Cortex of kidney (tissue), 1 donor: ENCODE data around the gene PILRB.
"Not testable (repeated sequence)": the region's sequence is repeated elsewhere in the genome, so short reads cannot be mapped to it uniquely, and the experiment has no call there.

Experiments
- DNase-seq: peaks from one replicate; lab custom pipeline; 2025; lab: John Stamatoyannopoulos, UW

Gene PILRB

DNA sequence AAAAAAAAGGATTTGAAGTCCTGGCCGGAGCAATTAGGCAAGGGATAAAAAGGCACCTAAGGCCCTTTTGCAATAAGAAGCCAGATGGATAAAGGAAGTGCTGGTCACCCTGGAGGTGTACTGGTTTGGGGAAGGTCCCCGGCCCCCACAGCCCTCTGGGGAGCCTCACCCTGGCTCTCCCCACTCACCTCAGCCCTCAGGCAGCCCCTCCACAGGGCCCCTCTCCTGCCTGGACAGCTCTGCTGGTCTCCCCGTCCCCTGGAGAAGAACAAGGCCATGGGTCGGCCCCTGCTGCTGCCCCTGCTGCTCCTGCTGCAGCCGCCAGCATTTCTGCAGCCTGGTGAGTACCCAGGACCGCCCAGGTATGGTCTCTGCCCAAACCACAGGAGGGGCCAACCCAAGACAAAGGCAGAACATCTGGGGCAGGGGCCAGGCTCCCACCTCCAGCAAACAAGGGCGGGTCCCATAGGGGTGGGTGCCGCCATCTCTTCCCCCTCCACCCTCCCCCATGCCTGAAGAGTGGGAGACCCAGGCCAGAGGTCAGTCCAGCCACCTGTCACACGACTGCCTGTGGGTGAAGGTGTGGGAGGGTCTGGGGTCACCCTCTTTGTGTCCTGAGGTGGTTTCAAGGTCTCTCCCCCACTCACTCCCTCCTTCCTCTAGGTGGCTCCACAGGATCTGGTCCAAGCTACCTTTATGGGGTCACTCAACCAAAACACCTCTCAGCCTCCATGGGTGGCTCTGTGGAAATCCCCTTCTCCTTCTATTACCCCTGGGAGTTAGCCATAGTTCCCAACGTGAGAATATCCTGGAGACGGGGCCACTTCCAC lies at the start of gene PILRB:
Gene PILRB (plus strand): TSS at position 91 of the 830 bp plus-strand sequence. CDS start 186 bp downstream, at position 277.
- no peak for DNase-seq

DNA sequence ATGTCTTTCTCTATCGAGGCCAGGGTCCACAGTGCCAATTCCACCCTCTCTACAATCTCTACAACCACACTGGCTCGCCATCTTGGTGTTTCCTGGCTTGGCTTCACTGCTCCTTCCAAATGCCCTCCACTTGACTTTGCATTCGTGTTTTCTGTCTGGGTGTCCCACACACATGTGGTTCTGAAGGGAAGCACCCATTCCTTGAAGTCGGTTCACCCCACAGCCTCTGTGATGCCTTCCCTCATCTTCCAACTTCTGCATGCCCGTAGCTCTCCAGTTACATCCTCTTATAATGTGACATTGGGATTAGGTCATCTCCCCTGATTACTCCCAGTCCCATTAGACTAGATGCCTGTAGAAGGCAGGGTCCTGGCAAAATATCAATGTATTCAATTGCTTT lies 39.6 kb upstream of the PILRB start:
- DNase-seq: not testable (repeated sequence)

DNA sequence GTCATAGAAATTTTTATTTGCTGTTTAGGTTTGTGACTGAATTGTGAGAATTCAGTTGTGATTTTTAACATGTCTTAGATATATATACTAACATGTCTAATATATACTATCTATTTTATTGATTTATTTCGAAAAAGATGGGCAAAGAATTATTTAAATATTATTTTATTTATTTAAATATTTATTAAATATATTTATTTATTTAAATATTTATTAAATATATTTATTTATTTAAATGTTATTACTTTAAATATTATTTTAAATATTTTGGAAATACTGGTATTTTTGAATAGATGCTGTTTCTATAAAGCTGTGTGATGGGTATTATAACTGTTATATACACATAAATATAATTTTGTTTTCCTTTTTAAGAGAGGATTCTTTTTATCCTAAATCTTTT lies 36.3 kb upstream of the PILRB start:
- DNase-seq: not testable (repeated sequence)

DNA sequence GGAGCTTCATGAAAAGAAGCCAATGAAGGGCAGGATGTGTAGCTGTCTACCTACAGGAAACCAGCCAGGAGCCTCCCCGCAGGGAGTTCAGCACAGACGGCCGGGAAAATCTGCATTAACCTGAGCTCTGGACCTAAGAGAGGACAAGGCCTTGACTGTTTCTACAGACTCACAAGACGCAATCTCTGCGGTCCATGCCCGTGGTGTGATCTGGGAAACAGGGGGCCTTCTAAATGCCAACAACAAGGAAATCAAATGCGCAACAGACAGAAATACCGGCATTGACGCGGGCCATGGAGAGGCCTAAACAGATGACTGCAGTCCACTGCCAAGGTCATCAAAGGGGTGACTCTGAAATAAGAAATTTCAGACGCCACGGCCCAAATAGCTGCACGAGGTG lies 33.7 kb upstream of the PILRB start:
- not testable (repeated sequence) for DNase-seq

DNA sequence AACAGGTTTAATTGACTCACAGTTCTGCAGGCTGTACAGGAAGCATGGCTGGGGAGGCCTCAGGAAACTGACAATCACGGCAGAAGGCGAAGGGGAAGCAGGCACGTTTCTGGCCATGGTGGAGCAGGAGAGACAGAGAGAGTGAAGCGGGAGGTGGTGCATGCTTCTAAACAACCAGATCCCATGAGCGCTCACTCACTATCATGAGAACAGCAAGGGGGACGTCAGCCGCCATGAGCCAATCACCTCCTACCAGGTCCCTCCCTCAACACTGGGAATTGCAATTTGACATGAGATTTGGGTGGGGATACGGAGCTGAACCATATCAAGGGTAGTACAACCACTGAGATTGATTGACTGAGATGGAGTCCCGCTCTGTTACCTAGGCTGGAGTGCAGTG lies 32.2 kb upstream of the PILRB start:
- DNase-seq: not testable (repeated sequence)

DNA sequence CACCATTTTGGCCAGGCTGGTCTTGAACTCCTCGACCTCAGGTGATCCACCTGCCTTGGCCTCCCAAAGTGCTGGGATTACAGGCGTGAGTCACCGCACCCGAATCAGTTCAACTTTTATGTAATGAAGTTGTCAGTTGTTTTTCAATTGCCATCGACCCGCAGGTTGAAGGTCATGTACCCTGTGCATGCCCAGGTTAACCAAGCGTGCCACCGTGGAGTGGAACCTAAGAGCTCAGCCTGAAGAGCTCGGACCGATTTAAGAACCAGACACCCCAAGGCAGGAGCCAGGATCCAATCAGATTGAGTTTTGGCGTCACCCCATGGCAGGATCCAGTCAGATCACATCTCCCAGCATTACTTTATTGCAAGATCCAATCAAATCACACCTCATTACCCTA lies 31.0 kb upstream of the PILRB start:
- not testable (repeated sequence) for DNase-seq

DNA sequence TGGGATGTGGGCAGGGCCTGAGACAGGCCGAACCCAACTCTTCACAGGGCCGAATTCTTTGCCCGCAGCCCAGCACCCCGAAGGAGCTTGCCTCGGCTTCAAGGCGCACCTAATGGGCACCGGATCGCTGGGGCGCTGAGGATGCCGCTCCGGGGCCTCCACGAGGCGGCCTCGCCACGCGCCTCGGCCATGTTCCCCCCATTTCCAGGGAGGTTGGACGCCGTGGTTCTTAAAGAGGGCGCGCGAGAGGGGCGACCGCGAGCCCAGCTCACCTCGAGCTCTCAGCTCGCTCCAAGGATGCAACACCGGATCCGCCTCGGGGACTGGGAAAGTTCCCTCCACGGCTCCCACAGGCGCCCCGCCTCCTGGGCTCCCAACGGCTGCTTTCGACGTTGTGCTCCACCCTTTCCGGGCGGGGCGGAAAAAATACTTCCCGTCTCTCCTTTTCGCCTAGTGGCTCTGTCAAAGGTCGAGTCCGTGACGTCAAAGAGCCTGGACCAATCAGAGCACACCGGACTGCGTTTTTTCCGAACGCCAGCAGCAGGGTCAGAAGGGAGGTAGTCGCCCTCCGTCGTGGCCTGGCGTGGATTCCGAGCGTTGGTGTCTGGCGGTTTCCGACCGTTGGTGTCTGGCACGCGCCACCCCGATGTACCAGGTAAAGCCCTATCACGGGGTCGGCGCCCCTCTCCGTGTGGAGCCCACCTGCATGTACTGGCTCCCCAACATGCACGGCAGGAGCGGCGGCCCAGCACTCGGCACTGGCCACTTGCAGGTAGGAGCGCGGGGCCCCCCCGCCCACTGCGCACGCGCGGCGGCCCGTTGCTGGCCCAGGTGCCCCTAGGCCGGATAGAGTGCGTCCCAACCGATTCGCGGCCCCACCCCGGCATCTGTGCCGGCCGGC lies 22.1 kb upstream of the PILRB start:
- not testable (repeated sequence) for DNase-seq

DNA sequence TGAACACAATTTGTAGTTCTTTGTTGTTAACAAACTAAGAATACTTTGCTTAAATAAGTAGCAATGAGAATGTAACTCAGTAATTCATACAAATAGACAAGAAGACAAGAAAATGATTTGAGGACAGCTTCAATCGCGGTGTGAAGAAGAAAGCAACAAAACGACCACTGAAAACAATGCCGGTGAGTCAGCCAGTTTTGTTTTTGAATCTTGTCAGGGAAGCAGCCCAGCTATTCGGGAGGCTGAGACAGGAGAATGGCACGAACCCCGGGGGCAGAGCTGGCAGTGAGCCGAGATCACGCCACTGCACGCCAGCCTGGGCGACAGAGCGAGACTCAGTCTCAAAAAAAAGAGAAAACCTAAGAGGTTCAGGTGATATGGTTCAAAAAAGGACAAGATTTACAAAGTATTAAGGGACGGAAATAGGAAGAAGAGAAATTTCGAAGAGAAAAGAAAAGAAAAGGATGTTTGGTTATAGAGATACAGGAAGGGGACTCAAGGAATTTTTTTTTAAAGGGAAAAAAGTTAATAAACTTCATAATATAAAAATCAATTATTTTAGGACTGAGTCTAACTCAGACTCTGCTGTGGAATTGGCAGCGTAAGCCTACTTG lies 19.7 kb upstream of the PILRB start:
- not testable (repeated sequence) for DNase-seq

DNA sequence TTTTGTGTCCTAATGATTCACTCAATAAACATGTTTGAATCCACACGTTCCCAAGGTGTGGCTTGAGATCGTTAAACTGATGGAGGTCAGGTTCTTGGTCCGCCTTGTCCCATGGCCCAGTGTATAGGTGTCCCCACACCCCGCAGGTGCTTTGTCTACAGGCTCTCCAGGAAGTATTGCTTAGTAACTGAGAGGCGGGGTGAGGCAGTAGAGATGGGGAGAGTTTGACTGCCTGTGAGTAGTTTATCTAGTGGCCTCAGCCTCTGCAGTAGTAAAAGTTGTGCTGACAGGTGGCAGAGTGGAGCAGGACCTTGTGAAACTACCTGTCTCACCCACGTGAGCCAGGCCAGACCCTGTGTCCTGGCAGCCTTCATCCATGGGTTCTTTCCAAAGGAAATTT lies 16.6 kb upstream of the PILRB start:
- DNase-seq: not testable (repeated sequence)

DNA sequence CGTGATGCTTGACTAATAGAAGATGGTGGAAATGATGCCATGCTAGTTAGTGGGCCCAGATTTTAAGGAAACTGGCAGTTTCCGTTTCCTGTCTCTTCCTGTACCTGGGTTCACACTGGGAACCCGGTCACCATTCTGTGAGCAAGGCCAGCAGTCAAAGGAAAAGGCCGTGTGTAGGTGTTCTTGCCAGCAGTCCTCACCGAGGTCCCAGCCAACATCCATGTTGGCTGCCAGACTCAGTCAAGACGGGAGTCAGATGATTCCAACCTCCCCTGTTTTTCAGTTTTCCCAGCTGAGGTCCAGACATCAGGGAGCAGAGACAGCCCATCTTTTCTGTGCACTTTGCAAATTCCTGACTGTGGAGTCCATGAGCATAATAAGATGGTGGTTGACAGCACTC lies 15.2 kb upstream of the PILRB start:
- no peak for DNase-seq

DNA sequence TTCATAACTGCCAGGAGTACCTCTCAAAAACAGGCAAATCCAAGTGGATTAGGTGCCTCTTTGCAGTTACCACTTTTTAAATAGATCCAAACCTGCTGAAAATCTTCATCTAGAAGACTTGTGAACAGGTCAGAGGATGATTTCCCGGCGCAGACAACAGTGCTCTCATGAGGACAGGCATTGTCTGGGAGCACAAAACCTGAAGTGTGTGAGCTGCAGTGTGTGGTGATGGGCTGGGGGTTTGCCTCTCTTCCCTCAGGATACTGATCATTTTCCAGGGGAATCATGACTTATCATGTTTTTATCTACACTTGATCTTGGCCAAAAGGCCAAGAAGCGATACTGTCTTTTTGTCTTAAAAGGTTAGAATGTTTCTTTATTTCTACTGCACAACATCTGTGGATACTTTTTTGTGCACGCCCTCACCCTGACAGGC lies 13.8 kb upstream of the PILRB start:
- not testable (repeated sequence) for DNase-seq

DNA sequence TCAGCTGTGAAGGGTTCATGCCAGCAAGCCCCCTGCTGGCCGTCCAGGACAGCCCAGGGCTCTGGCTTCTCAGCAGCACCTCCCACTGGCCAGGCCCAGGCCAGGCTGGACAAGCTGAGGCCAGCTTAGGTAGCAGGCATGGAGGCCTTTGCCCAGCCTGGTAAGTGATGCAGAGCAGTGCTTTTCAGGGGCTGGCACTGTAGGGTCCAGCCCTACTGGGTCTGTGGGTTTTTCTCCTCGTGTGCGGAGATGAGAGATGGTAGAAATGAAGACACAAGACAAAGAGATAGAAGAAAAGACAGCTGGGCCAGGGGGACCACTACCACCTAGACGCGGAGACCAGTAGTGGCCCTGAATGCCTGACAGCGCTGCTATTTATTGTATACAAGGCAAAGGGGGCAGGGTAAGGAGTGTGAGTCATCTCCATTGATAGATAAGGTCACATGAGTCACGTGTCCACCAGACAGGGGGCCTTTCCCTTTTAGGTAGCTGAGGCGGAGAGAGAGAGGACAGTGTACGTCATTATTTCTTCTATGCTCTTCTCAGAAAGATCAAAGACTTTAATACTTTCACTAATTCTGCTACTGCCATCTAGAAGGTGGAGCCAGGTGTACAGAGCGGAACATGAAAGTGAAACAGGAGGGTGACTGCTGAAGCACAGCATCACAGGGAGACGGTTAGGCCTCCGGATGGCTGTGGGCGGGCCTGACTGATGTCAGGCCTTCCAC lies 13.2 kb upstream of the PILRB start:
- not testable (repeated sequence) for DNase-seq

DNA sequence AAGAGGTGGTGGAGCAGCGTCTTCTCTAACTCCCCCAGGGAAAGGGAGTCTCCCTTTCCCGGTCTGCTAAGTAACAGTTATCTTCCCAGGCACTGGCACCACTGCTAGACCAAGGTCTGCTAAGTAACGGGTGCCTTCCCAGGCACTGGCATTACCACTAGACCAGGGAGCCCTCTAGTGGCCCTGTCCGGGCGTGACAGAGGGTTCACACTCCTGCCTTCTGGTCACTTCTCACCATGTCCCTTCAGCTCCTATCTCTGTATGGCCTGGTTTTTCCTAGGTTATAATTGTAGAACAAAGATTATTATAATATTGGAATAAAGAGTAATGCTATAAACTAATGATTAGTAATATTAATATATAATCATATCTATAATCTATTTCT lies 12.6 kb upstream of the PILRB start:
- not testable (repeated sequence) for DNase-seq

DNA sequence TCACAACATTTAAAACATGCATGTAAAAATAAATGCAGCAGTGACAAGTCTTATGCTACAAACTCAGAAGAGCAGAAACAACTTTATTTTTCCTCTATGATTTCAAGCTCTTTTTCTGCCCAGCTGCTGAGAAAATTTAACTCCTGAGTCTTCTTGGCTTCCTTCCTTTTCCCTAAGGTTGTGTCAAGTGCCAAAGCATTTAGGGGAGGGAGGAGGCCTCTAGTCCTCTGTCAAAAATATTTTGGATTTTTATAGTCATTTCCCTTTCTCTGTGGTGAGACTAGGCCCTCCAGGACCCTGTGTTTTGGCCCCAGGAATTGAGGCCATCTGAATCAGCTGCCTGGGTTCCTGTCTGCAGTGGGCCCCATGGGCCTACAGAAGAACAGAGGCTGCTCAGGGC lies 11.0 kb upstream of the PILRB start:
- DNase-seq: no peak

DNA sequence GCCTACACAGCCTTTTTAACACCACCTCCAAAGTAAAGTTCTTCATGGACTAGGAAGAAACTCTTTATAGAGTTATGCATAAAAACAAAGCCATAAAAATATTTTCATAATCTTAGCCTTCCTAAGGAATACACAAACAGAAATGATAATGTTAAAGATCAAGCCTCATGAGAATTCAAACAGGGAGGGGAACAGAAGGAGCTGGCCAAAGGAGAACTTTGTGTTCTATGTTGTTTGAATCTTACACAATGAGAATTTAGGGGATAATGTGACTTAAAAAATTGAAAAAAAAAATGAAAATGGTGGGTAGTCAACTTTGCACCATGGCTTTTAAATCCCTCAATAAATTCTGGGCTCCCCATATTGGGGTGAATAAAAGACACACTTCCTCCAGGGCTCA lies 9.1 kb upstream of the PILRB start:
- no peak for DNase-seq

DNA sequence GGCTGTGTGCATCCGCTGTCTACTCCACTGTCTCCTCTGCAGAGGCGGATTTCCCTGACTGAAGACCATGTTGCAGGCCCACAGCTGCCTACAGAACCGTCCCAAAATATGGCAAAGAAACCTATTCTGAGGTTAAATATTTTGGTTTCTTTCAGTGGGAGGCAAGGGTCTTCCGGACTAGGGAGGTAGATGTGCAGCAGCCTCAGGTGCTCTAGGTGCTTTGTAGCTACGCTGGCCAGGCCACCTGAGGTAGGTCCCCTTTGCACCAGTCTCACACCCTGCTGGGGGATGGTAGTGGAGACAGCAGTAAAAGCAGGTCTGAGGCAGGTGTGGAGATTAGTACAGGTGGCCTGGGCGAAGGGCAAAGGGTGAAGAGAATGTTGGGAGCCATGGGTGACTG lies 8.2 kb upstream of the PILRB start:
- DNase-seq: no peak

DNA sequence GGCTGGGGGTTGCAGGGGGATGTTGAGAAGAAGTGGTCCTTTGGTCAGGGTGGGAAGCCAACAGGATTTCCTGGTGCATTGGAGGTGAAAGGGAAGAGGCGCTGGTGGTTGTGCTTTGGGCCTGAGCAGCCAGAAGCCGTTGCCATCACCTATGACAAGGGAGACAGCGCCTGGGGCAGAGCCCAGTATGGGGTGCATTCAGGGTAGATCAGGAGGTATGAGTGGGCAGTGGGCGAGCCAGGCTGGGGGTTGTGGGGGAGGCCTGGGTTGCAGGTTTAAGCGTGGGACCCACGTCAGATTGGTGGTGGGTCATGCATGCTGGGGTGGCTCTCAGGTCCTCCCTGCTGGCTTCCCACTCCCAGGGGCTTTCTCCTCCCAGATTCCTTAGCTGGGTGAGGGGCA lies 6.3 kb upstream of the PILRB start:
- DNase-seq: no peak

DNA sequence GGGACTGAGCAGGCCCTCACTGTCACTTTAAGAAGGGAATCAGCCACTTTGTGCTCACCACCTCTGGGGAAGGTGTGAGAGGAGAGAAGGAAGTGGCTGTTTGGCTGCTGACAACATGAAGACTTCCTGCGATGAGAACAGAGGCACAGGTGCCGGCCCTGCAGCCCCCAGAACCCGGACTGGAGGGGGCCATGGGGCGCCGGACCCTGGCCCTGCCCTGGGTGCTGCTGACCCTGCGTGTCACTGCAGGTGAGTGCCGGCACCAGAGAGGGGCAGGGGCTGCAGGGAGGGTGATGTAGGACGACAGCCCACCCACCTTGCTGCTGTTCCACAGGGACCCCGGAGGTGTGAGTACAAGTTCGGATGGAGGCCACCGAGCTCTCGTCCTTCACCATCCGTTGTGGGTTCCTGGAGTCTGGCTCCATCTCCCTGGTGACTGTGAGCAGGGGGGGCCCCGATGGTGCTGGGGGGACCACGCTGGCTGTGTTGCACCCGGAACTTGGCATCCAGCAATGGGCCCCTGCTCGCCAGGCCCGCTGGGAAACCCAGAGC lies 5.6 kb upstream of the PILRB start:
- not testable (repeated sequence) for DNase-seq

DNA sequence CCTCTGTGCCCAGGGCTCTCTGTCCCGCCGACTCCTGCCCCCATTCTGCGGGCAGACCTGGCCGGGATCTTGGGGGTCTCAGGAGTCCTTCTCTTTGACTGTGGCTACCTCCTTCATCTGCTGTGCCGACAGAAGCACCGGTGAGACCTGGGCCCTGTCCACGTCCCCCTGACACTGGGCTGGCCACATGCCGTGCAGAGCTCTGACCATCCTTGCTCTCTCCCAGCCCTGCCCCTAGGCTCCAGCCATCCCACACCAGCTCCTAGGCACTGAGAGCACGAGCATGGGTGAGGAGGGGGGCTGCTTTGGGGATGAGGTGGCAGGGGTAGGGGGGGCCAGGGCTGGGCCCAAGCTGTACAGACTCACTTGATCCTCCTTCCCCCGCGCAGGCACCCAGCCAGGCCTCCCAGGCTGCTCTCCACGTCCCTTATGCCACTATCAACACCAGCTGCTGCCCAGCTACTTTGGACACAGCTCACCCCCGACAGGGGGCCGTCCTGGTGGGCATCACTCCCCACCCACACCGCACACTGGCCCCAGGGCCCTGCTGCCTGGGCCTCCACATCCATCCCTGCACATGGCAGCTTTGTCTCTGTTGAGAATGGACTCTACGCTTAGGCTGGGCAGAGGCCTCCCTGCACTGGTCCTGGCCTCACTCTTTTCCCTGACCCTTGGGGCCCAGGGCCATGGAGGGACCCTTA lies 4.8 kb upstream of the PILRB start:
- no peak for DNase-seq

DNA sequence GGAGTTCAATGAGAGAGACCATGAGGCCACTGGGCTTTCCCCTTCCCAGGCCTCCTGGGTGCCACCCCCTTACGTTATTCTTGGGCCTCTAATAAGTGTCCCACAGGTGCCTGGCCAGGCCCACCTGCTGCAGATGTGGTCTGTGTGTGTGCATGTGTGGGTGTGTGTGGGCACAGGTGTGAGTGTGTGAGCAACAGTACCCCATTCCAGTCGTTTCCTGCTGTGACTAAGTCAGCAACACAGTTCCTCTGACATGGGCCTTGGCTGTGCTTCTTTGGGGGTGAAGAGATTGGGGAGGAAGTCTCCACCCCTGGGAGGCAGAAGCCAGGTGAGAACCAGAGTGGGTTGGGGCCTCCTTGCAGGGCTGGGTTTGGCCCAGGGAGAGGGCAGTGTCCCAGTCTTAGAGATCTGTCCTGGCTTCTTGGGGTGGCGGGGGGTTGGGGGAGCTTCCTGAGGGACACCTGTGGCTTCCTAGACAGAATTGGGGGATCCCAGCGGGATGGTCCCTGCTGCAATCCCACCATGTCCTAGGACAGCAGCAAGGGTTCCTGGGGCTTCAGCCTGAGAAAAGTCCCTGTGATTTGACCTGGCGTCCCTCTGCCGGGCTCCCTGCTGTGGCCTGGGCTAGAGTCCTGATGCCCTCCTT lies 4.1 kb upstream of the PILRB start:
- no peak for DNase-seq
